B cell (primary cell): ENCODE measurements around the gene ZNF718.

ENCODE experiments used
- CTCF ChIP-seq: fragments of 200-600 bp; IDR thresholded peaks from one replicate; pipeline ENCODE4 v1.8.0; 2022; ENCODE audit warnings: antibody characterized with exemption, mild to moderate bottlenecking
- EZH2 ChIP-seq: IDR thresholded peaks from 2 replicates; pipeline ENCODE4 v1.6.1; 2012; ENCODE audit warnings: borderline replicate concordance, low read depth, mild to moderate bottlenecking, moderate library complexity, low read length; ENCODE audit not compliant: insufficient read depth, poor library complexity, severe bottlenecking

- TF ChIP-seq CTCF (no peak), EZH2 (no peak)
Observed at GRCh38 chr4:138935-139334, 14.6 kb downstream of the ZNF718 start.
